Ishikawa (cell line): ENCODE measurements around the gene ZNF607.

Experiments
- CEBPB ChIP-seq: IDR thresholded peaks from 2 replicates; pipeline ENCODE4 v1.6.1; 2012
- CREB1 ChIP-seq: IDR thresholded peaks from 2 replicates; pipeline ENCODE4 v1.6.1; 2012; ENCODE audit warnings: low read depth
- EGR1 ChIP-seq: IDR thresholded peaks from 2 replicates; pipeline ENCODE4 v1.6.1; 2012
- EP300 ChIP-seq: IDR thresholded peaks from 2 replicates; pipeline ENCODE4 v1.6.1; 2012; ENCODE audit warnings: borderline replicate concordance
- FOXM1 ChIP-seq: IDR thresholded peaks from 2 replicates; pipeline ENCODE4 v1.6.1; 2012; ENCODE audit warnings: low read depth, borderline replicate concordance
- MAX ChIP-seq: IDR thresholded peaks from 2 replicates; pipeline ENCODE4 v1.6.1; 2012
- NFIC ChIP-seq: IDR thresholded peaks from 2 replicates; pipeline ENCODE4 v1.6.1; 2012
- RAD21 ChIP-seq: IDR thresholded peaks from 2 replicates; pipeline ENCODE4 v1.6.1; 2012; ENCODE audit warnings: low read depth
- REST ChIP-seq: IDR thresholded peaks from 2 replicates; pipeline ENCODE4 v1.6.1; 2012; ENCODE audit warnings: low read depth, mild to moderate bottlenecking
- TAF1 ChIP-seq: IDR thresholded peaks from 2 replicates; pipeline ENCODE4 v1.6.1; 2012; ENCODE audit warnings: low read depth, mild to moderate bottlenecking
- TCF12 ChIP-seq: IDR thresholded peaks from 2 replicates; pipeline ENCODE4 v1.6.1; 2012; ENCODE audit warnings: low read depth
- TEAD4 ChIP-seq: IDR thresholded peaks from 2 replicates; pipeline ENCODE4 v1.6.1; 2012
- YY1 ChIP-seq: IDR thresholded peaks from 2 replicates; pipeline ENCODE4 v1.6.1; 2012; ENCODE audit warnings: low read depth
- ZBTB7A ChIP-seq: IDR thresholded peaks from 2 replicates; pipeline ENCODE4 v1.6.1; 2012; ENCODE audit warnings: low read depth
- TF ChIP-seq, protein P1 (sequence below): IDR thresholded peaks from 2 replicates; pipeline ENCODE4 v1.6.1; 2012

The ZNF607 gene

GRCh38 chr19:37719111-37719926 is at the start of gene ZNF607:
ZNF607 (minus strand) TSS chr19:37719761; CDS start chr19:37711618, 8,143 bp downstream.
- no peak for TF ChIP-seq CEBPB
- TF ChIP-seq, protein P1, sequence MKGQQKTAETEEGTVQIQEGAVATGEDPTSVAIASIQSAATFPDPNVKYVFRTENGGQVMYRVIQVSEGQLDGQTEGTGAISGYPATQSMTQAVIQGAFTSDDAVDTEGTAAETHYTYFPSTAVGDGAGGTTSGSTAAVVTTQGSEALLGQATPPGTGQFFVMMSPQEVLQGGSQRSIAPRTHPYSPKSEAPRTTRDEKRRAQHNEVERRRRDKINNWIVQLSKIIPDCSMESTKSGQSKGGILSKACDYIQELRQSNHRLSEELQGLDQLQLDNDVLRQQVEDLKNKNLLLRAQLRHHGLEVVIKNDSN: peak; percentile 30; the same call in 1 of the 2 replicates
- no peak for TF ChIP-seq TAF1
- no peak for TF ChIP-seq TCF12
- peak; percentile 40; the same call in 1 of the 2 replicates for TF ChIP-seq RAD21
- TF ChIP-seq MAX: peak; percentile 83; the same call in 1 of the 2 replicates
- TF ChIP-seq EGR1: no peak; the same call in 1 of the 2 replicates
- no peak; the same call in 1 of the 2 replicates for TF ChIP-seq ZBTB7A
- no peak for TF ChIP-seq REST
- no peak for TF ChIP-seq CREB1
- no peak for TF ChIP-seq TEAD4
- no peak for TF ChIP-seq EP300
- peak; percentile 52; the same call in 1 of the 2 replicates for TF ChIP-seq YY1
- no peak for TF ChIP-seq FOXM1
- TF ChIP-seq NFIC: no peak

- no peak for TF ChIP-seq CREB1
- TF ChIP-seq TCF12: no peak
Observed at GRCh38 chr19:37763488-37763887, 43.9 kb upstream of the ZNF607 start.

DNA sequence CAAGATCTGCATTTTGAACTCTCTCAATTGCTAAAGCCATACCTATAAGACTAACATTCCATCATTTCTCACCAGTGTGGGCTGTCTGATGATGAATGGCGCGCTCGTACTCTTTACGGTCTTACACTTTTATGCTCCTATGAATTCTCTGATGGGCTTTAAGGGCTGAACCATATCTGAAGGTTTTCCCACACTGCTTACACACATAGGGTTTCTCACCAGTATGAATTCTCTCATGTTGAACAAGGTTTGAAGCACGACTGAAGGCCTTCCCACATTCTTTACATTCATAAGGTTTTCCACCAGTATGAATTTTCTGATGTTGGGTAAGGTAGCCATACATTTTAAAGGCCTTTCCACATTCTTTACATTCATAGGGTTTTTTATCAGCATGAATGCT is 18.8 kb upstream of the ZNF607 start:
- TF ChIP-seq REST: no peak

GRCh38 chr19:37725181-37725580 is 5.6 kb upstream of the ZNF607 start:
- no peak for TF ChIP-seq TAF1
- no peak for TF ChIP-seq REST
- TF ChIP-seq EP300: no peak
- TF ChIP-seq EGR1: no peak
- no peak for TF ChIP-seq RAD21
- no peak for TF ChIP-seq TEAD4
- no peak for TF ChIP-seq ZBTB7A
- no peak for TF ChIP-seq FOXM1
- no peak for TF ChIP-seq CEBPB
- TF ChIP-seq CREB1: no peak
- no peak for TF ChIP-seq TCF12
- TF ChIP-seq YY1: no peak

DNA sequence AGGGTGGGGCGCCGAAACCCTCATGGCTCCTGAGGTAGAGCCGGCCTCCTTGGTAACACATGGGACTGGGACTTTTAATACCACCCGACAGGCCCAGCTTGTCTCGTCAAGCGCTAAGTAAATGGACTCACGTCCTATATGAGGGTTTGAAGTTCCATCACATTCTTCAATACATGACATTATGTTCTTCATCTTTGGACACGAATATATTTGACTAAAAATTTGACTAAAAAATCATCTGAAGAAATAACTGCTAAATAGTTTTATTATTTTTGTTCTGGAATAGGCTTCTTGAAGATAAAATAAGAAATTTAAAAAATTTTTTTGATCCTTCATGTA is 335 bp upstream of the ZNF607 start:
- TF ChIP-seq NFIC (no peak), TCF12 (no peak), CREB1 (no peak), CEBPB (no peak), TAF1 (no peak), MAX (no peak; the same call in 1 of the 2 replicates), EGR1 (no peak), RAD21 (no peak), ZBTB7A (no peak), FOXM1 (no peak), TEAD4 (no peak), EP300 (no peak), YY1 (no peak), REST (no peak)
- TF ChIP-seq, protein P1: no peak
